ENCODE results near the gene ITPK1. TPM values are rescaled to one million over a fixed set of nuclear protein-coding genes. Genes with fewer than 3 reads are reported as not detected.

Gene ITPK1
- total RNA-seq, 2 donors from 2014 or later: 53.8 to 85.0 TPM

DNA sequence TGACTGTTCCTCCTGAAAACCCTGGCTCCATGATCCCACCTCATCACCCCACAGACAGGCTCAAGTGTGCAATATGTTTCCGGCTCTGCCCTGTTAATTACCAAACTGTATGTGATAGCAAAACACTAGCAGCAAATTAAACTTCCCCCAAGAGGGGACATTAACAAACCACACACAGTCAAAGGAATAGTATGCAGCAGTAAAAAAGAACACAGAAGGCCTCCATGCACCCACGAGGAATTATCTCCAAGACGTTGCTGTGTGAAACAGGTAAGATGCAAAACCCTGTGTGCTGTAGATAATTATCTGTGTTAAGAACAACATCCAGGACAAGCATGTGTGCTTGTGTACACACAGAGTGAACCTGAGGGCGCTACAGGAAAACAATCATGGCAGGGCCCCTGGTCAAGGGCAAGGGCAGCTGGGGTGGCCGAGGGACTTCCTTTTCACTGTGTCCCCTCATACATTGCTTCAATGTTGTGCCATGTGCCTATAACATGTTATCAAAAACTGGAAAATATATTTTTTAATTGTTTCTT, 35.8 kb downstream of the ITPK1 start:
- H3K4me1 ChIP-seq (ENCODE audit: control insufficient read depth in 1 of 2, low read depth in 2 of 2): peaks cover 19 to 36% of the 10 kb centered on the region in 2 donors
- TF ChIP-seq, protein P1, sequence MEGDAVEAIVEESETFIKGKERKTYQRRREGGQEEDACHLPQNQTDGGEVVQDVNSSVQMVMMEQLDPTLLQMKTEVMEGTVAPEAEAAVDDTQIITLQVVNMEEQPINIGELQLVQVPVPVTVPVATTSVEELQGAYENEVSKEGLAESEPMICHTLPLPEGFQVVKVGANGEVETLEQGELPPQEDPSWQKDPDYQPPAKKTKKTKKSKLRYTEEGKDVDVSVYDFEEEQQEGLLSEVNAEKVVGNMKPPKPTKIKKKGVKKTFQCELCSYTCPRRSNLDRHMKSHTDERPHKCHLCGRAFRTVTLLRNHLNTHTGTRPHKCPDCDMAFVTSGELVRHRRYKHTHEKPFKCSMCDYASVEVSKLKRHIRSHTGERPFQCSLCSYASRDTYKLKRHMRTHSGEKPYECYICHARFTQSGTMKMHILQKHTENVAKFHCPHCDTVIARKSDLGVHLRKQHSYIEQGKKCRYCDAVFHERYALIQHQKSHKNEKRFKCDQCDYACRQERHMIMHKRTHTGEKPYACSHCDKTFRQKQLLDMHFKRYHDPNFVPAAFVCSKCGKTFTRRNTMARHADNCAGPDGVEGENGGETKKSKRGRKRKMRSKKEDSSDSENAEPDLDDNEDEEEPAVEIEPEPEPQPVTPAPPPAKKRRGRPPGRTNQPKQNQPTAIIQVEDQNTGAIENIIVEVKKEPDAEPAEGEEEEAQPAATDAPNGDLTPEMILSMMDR (IDR thresholded peaks at IDR 0.05): no peak
- no peak for DNase-seq (ENCODE audit: low spot score)
- no peak overlapping the region for H3K4me3 ChIP-seq
- H3K36me3 ChIP-seq: no peaks in the 10 kb centered on the region
- H3K27ac ChIP-seq: no peak overlapping the region
- no peak for ATAC-seq (ENCODE audit: insufficient number of reproducible peaks, low FRiP score, low read depth)
- no peaks in the 10 kb centered on the region for H3K9me3 ChIP-seq
- no peaks in the 10 kb centered on the region for H3K27me3 ChIP-seq (replicated peaks; ENCODE audit: insufficient read depth)

DNA sequence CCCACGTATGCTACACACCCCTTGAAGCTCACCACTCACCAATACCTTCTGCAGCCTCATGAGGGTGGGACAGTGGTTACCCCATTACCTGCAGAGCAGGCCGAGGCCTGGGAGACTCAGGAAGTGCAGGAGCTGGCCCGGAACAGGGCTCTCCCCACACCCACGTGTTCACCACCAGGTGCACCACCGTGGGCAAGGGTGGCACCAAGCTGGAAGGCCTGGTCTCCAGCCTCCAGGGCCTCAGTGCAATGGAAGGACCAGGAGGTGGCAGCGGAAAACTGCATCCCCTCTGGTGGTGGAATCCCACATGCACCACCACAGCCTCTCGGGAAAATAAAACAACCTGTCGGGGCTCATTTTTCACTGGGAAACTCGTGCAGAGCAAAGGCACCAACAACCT, 36.4 kb downstream of the ITPK1 start:
- ATAC-seq (ENCODE audit: insufficient number of reproducible peaks, low FRiP score, low read depth) (no peak), DNase-seq (ENCODE audit: low spot score) (no peak)
- no peaks in the 10 kb centered on the region for H3K9me3 ChIP-seq
- peaks cover 19 to 31% of the 10 kb centered on the region in 2 donors for H3K4me1 ChIP-seq (ENCODE audit: control insufficient read depth in 1 of 2, low read depth in 2 of 2)
- H3K27me3 ChIP-seq (replicated peaks; ENCODE audit: insufficient read depth): no peaks in the 10 kb centered on the region
- H3K27ac ChIP-seq: no peak overlapping the region
- no peak overlapping the region for H3K4me3 ChIP-seq
- TF ChIP-seq, protein P1 (IDR thresholded peaks at IDR 0.05): no peak
- no peaks in the 10 kb centered on the region for H3K36me3 ChIP-seq

DNA sequence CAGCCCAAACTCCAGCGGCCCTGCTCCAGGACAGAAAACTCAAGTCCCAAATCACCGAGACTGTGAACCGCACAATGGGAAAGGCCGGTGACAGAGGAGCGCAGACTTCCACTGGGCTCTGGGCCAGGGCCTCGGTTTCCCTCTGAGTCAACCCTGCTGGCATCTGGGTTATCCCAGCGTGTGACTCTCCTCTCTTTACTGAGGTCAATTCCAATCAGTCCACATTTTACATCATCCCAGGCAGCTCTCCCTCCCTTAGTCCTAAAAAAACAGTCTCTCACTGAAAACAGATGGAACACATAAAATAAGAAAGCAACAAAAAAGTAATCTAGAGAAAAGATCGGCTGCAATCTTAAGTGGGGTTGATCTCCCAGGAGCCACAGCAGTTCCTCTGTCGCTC, 36.9 kb downstream of the ITPK1 start:
- DNase-seq (ENCODE audit: low spot score) (no peak), ATAC-seq (ENCODE audit: insufficient number of reproducible peaks, low FRiP score, low read depth) (no peak)
- TF ChIP-seq, protein P1 (IDR thresholded peaks at IDR 0.05): no peak
- no peak overlapping the region for H3K4me3 ChIP-seq
- H3K27ac ChIP-seq: no peak overlapping the region
- no peaks in the 10 kb centered on the region for H3K9me3 ChIP-seq
- no peaks in the 10 kb centered on the region for H3K27me3 ChIP-seq (replicated peaks; ENCODE audit: insufficient read depth)
- H3K4me1 ChIP-seq (ENCODE audit: control insufficient read depth in 1 of 2, low read depth in 2 of 2): peaks cover 19 to 32% of the 10 kb centered on the region in 2 donors
- no peaks in the 10 kb centered on the region for H3K36me3 ChIP-seq

DNA sequence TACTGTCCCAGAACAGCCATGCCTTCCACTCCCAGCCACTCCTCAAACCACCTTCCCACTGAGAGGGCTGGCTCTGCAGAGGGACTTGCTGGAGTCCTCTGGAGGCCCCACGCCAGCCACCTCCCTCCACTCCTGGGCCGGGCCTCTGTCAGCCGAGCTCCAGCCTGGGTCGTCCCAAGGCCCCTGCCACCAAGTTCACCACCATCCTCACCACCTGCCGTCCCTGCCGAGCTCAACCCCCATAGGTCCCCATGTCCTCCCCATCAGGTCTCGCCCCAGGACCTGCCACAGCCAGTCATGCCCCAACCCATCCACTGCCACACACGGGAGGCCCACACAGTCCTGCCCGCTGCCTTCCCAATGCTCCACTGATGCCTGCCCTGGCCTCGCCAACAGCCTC, 39.0 kb downstream of the ITPK1 start:
- no peak for ATAC-seq (ENCODE audit: insufficient number of reproducible peaks, low FRiP score, low read depth)
- Histone ChIP-seq H3K27ac (no peak overlapping the region), H3K4me3 (no peak overlapping the region), H3K36me3 (no peaks in the 10 kb centered on the region), H3K4me1 (ENCODE audit: control insufficient read depth in 1 of 2, low read depth in 2 of 2) (peaks cover 11 to 18% of the 10 kb centered on the region in 2 donors), H3K9me3 (no peaks in the 10 kb centered on the region), H3K27me3 (replicated peaks; ENCODE audit: insufficient read depth) (no peaks in the 10 kb centered on the region)
- TF ChIP-seq, protein P1 (IDR thresholded peaks at IDR 0.05): no peak
- no peak for DNase-seq (ENCODE audit: low spot score)

DNA sequence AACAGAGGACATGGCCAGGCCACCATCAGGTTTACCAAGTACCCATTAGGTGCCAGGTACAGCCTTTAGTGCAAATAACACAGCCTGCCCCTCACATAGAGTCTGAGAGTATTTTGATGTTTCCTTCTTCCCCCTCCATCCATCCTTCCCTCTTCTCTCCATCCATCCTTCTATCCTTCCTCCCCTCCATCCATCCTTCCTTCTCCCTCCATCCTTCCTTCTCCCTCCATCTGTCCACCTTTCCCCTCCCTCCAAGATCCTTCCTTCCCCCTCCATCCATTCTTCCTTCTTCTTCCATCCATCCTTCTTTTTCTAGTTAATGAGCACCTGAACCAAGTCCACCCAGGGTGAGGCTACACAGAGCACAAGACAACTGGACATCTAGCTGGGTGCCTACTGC, 39.8 kb downstream of the ITPK1 start:
- DNase-seq (ENCODE audit: low spot score): no peak
- peaks cover 7 to 15% of the 10 kb centered on the region in 2 donors for H3K4me1 ChIP-seq (ENCODE audit: control insufficient read depth in 1 of 2, low read depth in 2 of 2)
- no peak for ATAC-seq (ENCODE audit: insufficient number of reproducible peaks, low FRiP score, low read depth)
- H3K27me3 ChIP-seq (replicated peaks; ENCODE audit: insufficient read depth): no peaks in the 10 kb centered on the region
- no peaks in the 10 kb centered on the region for H3K9me3 ChIP-seq
- TF ChIP-seq, protein P1 (IDR thresholded peaks at IDR 0.05): no peak
- no peak overlapping the region for H3K27ac ChIP-seq
- H3K36me3 ChIP-seq: no peaks in the 10 kb centered on the region
- H3K4me3 ChIP-seq: no peak overlapping the region
